C4-2B (cell line): ENCODE measurements around the gene TMEM269.

ENCODE experiments used
- H3K27ac ChIP-seq: fragments of 450-650 bp; 2 replicates; pipeline ENCODE4 v1.5.1; 2017
- CTCF ChIP-seq: fragments of 450-650 bp; conservative IDR thresholded peaks from 2 replicates; pipeline ENCODE4 v1.5.1; 2017; ENCODE audit warnings: mild to moderate bottlenecking
- ZFX ChIP-seq: fragments of 450-650 bp; IDR thresholded peaks from 2 replicates; pipeline ENCODE4 v1.6.1; 2017

TMEM269 gene

DNA sequence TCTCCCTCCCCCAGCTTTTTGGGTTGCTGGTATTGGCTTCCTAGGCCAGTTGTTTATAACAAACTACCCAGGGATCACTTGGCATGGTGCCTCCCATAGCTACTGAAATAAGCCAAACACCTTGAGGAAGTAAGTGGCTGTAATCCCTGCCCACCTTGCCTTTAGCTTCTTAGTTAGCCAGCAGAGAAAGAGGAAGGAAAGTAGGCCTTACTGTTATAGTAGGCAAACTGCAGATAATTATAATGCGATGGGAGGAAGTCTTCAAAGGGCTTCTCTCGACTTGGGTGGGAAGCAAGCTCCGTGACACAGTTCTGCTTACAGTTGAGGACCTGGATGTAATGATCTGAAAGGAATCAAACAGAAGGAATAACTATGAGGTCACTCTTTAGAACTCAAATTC lies 26.1 kb upstream of the TMEM269 start:
- TF ChIP-seq ZFX (no peak), CTCF (no peak)
- H3K27ac ChIP-seq = no peak overlapping the region

DNA sequence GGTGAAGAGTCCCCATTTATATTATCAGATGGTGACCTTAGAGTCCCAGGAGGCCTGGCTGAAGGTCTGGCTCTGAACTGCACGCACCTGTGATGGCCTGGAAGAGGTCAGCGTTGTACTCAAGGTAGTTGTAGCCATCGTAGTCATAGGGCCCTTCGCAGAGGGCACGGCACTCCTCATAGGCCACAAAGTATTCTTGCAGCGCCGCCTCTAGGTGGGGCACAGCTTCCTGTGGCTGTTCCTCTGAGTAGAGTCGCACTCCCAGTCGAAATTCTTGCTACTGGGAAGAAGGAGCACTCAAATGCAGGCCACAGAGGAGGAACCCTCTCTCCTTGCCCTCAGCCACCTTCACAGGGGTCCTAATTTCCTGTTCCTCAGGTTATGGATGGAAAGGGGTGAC lies 25.7 kb upstream of the TMEM269 start:
- no peak overlapping the region for H3K27ac ChIP-seq
- TF ChIP-seq CTCF (no peak), ZFX (no peak)

GRCh38 chr1:42761567-42761966 lies 23.2 kb upstream of the TMEM269 start:
- TF ChIP-seq CTCF = no peak
- TF ChIP-seq ZFX = no peak
- H3K27ac ChIP-seq = no peak overlapping the region

DNA sequence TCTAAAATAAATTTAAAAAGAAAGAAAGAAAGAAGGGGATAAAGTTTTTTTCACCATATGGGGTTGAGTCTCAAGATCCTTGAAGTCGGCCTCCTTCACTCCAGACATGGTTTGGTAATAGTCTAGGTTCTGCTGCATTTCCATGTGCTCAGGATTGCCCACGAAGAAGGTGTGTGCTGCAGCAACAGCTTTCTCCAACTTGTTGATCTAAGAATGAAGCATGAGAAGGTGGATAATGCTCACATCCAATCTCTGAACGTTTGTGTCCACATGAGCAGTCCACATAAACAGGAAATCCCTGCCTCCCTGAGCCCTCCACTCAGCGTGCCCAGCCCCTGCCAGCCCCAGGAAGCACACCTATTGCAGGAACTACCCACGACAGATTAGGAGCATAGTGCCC lies 22.5 kb upstream of the TMEM269 start:
- TF ChIP-seq CTCF (no peak), ZFX (no peak)

GRCh38 chr1:42765269-42765668 lies 19.5 kb upstream of the TMEM269 start:
- TF ChIP-seq CTCF = no peak
- TF ChIP-seq ZFX = no peak
- H3K27ac ChIP-seq = no peak overlapping the region

More for the DNA sequence above, 22.5 kb upstream of the TMEM269 start:
- no peak overlapping the region for H3K27ac ChIP-seq

GRCh38 chr1:42765832-42766740 lies 18.7 kb upstream of the TMEM269 start:
- H3K27ac ChIP-seq = peak overlapping the region; percentile 92
- peak; percentile 59 for TF ChIP-seq CTCF
- no peak for TF ChIP-seq ZFX

DNA sequence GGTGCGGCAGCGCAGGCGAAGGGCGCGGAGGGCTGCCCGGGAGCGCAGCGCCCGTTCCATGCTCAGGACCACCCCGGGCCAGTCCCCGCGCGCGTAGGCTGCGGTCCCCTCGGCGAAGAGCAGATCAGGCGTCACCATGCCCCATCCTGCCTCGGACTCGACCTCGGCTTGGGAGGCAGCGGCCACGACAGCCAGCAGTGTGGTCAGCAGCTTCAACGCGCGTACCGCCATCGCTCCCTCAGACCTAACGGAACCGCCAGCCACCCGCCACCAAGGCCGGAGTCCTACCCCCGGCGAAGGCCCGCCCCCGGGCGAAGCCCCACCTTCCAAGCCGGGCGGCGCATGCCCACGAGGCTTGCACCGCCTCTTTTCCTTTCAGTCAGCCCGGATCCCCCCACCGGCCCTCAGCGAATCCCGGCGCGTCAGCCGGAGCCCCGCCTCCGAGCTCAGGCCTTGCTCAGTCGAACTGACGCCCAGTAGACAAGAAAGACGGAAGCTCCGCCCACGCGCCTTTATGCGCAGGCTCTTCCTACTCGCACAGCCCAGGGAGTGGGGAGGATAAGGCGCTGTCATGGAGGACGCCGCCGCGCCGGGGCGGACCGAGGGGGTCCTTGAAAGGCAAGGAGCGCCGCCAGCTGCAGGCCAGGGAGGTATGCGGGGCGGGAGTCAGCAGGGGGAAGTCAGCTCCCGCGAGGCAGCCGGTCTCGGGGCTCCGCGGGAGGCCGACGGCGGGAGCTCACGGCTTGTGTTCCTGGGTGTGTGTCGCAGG lies 17.9 kb upstream of the TMEM269 start, which contains the start of the genes C1orf50 and P3H1:
Gene C1orf50, plus strand, starts transcription at position 509 of the 769 bp plus-strand sequence. Its CDS starts 63 bp downstream, at position 572.
Gene P3H1, minus strand, starts transcription at position 288 of the 769 bp plus-strand sequence. Its CDS starts 57 bp downstream, at position 231.
- peak within 1 kb of the TSS; percentile 92 for H3K27ac ChIP-seq
- TF ChIP-seq CTCF (no peak), ZFX (peak; percentile 38; the same call in 1 of the 2 replicates)
